Measurements from ENCODE around the gene CDH3.

CDH3 gene

DNA sequence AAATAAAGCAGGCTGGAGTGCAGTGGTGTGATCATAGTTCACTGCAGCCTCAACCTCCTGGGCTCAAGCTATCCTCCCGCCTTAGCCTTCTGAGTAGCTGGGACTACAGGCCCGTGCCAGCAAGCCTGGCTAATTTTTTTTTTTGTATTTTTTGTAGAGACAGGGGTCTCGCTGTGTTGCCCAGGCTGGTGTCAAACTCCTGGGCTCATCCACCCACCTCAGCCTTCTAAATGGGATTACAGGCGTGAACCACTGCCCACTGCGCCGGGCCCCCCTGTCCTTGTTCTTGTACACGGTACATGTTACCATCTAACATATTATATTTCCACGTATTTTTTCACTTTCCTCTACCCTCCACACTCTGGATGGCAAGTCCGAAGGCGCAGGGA is 3.1 kb upstream of the CDH3 start:
- TF ChIP-seq, protein P1, sequence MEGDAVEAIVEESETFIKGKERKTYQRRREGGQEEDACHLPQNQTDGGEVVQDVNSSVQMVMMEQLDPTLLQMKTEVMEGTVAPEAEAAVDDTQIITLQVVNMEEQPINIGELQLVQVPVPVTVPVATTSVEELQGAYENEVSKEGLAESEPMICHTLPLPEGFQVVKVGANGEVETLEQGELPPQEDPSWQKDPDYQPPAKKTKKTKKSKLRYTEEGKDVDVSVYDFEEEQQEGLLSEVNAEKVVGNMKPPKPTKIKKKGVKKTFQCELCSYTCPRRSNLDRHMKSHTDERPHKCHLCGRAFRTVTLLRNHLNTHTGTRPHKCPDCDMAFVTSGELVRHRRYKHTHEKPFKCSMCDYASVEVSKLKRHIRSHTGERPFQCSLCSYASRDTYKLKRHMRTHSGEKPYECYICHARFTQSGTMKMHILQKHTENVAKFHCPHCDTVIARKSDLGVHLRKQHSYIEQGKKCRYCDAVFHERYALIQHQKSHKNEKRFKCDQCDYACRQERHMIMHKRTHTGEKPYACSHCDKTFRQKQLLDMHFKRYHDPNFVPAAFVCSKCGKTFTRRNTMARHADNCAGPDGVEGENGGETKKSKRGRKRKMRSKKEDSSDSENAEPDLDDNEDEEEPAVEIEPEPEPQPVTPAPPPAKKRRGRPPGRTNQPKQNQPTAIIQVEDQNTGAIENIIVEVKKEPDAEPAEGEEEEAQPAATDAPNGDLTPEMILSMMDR (IDR thresholded peaks at IDR 0.05; ENCODE audit: insufficient read depth, low read depth, low read length, missing control alignments), result no peak
- no peak overlapping the region for H3K4me3 ChIP-seq (ENCODE audit: low read depth, low read length)
- DNase-seq (ENCODE audit: low read depth), result no peak

DNA sequence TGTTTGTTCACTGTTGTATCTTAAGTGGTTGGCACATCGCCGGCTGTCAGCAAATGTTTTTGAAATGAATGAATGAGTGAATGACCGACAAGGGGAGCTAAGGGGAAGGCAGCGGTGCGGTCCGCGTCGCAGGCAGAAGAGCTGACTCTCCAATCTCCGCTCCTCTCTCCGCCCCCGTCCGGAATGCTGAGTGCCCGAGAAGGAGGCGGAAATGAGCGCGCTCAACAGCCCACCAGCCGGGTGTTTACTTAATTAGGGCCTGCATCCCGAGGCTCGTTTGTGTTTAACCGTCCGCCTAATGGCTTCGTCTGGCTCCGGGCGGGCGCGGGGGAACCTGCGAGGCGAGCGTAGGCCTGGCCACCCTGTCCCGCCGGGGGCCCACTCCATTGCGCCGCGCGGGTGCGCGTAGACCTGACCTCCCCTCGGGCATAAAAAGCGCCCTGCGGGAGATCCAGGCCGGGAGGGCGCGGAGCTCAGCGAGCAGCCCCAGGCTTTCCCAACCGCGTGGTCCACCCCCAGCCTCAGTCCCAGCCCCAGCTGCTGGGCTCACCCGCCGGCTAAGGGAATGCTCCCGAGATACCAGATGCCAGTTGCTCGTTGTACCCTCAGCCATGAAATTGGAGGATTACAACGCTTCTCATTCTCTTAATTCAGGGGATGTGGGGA is 2.5 kb upstream of the CDH3 start:
- TF ChIP-seq, protein P1 (IDR thresholded peaks at IDR 0.05; ENCODE audit: insufficient read depth, low read depth, low read length, missing control alignments), result no peak
- no peak overlapping the region for H3K4me3 ChIP-seq (ENCODE audit: low read depth, low read length)

DNA sequence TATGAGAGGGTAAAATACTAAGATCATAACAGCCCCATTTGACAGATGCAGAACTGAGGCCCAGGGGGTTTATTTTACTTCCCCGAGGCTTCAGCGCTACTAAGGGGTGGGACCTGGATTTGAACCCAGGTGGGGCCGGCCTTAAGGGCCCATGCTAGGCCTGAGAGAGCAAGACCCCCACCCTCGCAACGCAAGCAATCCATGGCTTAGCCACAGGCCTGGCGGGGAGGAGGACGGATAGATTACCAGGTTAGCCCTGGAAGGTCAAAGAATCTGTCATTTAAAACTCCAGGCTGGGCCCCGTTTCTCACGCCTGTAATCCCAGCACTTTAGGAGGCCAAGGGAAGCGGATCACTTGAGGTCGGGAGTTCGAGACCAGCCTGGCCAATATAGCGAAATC is 1.9 kb upstream of the CDH3 start:
- no peak overlapping the region for H3K4me3 ChIP-seq (ENCODE audit: low read depth, low read length)
- no peak for DNase-seq (ENCODE audit: low read depth)
- TF ChIP-seq, protein P1 (IDR thresholded peaks at IDR 0.05; ENCODE audit: insufficient read depth, low read depth, low read length, missing control alignments), result no peak

More for the DNA sequence above, 2.5 kb upstream of the CDH3 start:
- DNase-seq (ENCODE audit: low read depth), result no peak

DNA sequence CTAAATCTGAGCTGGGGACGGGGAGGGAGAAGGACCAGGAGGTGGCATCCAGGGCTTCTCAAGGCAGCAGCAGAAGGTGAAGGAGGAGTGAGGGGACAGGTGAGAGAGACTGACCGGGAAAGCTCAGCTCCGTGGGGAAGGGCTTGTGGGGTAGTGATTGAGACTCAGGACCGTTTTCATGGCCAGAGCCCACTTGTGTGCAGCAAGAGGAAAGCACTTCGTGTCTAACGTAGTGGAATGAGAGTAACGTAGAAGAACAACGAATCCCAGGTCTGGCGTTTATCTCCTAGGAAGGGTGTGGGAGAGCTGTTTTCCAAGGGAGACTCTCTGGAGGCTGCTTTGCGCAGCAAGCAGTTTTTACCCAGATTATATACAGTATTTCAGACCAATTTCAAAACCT is 1.3 kb upstream of the CDH3 start:
- no peak overlapping the region for H3K4me3 ChIP-seq (ENCODE audit: low read depth, low read length)
- TF ChIP-seq, protein P1 (IDR thresholded peaks at IDR 0.05; ENCODE audit: insufficient read depth, low read depth, low read length, missing control alignments), result no peak
- DNase-seq (ENCODE audit: low read depth), result no peak

DNA sequence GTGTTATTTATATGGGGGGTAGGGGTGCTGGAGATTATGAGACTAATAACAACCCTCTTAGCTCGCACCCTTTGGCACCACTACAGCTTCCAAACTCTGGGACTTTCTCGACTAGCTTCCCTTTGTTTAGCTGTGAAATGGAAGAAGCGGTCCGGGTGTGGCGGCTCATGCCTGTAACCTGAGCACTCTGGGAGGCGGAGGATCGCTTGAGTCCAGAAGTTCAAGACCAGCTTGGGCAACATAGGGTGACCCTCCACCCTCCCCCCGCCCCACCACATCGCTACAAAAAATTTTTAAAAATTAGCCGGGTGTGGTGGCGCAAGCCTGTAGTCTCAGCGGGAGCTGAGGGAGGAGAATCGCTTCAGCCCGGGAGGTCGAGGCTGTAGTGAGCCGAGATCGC is 814 bp upstream of the CDH3 start:
- H3K4me3 ChIP-seq (ENCODE audit: low read depth, low read length), result no peak overlapping the region
- no peak for DNase-seq (ENCODE audit: low read depth)
- TF ChIP-seq, protein P1 (IDR thresholded peaks at IDR 0.05; ENCODE audit: insufficient read depth, low read depth, low read length, missing control alignments), result no peak

DNA sequence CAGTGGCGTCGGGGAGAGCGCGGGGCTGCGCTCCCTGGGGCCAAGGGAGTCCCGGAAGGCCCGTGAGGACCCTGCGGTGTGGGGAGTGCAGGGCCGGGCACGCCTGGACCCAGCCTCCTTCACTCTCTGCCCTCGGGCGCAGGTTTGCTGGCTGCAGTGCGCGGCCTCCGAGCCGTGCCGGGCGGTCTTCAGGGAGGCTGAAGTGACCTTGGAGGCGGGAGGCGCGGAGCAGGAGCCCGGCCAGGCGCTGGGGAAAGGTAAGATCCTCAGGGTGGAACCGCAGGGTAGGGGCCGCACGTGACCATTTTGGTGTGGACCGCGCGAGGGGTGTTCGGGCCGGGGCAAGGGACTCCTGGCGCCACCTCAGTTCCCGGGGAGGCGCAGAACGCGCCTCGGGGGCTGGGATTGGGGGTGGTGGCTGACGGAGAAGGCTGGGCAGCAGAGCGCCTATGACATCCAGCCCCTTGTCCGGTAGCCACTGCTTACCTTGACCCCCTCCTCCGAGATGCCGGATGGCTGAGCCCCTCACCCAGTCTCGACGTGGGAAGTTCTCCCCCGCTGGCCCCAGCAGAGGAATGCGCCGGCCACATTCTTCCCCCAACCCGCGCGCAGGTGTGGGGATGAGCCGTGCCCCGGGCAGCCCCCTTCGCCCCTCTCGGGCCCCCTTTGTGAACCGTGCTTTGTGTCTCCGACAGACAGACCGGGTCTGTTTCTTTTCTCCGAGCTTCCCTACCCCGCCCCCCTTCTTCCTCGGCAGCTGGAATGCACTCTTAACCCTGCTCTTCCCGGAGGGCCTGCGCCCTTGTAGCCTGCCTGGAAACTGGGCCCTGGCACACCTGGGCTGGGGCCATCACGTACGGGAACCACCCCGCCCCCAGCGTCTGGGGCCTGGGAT is 631 bp downstream of the CDH3 start:
- no peak for DNase-seq (ENCODE audit: low read depth)
- no peak overlapping the region for H3K4me3 ChIP-seq (ENCODE audit: low read depth, low read length)
- TF ChIP-seq, protein P1 (IDR thresholded peaks at IDR 0.05; ENCODE audit: insufficient read depth, low read depth, low read length, missing control alignments), result no peak
